Kidney (tissue), 14 donors: ENCODE data around the gene HEPH. TPM values are rescaled to one million over a fixed set of nuclear protein-coding genes. Genes with fewer than 3 reads are reported as not detected.
"Not testable (repeated sequence)": the region's sequence is repeated elsewhere in the genome, so short reads cannot be mapped to it uniquely, and the experiment has no call there.

Source experiments
- DNase-seq, 5 donors: peaks; one replicate each; pipeline ENCODE4 v3.0.0-alpha.2; 2013 to 2020
- FAIRE-seq: peaks from 2 replicates; lab custom pipeline; 2012; peaks lifted over from hg19 to GRCh38; lab: Jason Lieb, UNC
- H3K27ac ChIP-seq, 2 donors: one replicate each; pipeline ENCODE4 v1.7.0; 2013; ENCODE audit warnings: low read depth in 2 of 2, low read length in 2 of 2, inconsistent platforms in 1 of 2
- H3K27me3 ChIP-seq: one replicate; pipeline ENCODE4 v1.7.1; 2013; ENCODE audit warnings: low read length, inconsistent platforms; ENCODE audit not compliant: control insufficient read depth, insufficient read depth
- H3K36me3 ChIP-seq, 3 donors: one replicate each; pipeline versions ENCODE4 v1.7.0 to v1.7.1; 2013; ENCODE audit warnings: low read length in 3 of 3, control low read depth in 1 of 3, inconsistent platforms in 1 of 3; ENCODE audit not compliant: insufficient read depth in 3 of 3, control insufficient read depth in 2 of 3
- H3K4me1 ChIP-seq, 3 donors: one replicate each; pipeline versions ENCODE4 v1.7.0 to v1.7.1; 2013; ENCODE audit warnings: low read length in 3 of 3, inconsistent platforms in 1 of 3, low read depth in 1 of 3; ENCODE audit not compliant: control insufficient read depth in 2 of 3, insufficient read depth in 2 of 3
- H3K4me3 ChIP-seq, 3 donors: one replicate each; pipeline versions ENCODE4 v1.7.0 to v1.8.1; 2013; ENCODE audit warnings: low read length in 3 of 3, control low read depth in 1 of 3, inconsistent platforms in 1 of 3
- H3K9ac ChIP-seq, 3 donors: one replicate each; pipeline versions ENCODE4 v1.7.0 to v1.7.1; 2013; ENCODE audit warnings: low read length in 3 of 3, control low read depth in 1 of 3, inconsistent platforms in 1 of 3
- H3K9me3 ChIP-seq, 3 donors: one replicate each; pipeline versions ENCODE4 v1.7.0 to v1.7.1; 2013; ENCODE audit warnings: low read length in 3 of 3, control low read depth in 1 of 3, inconsistent platforms in 1 of 3; ENCODE audit not compliant: control insufficient read depth in 2 of 3, insufficient read depth in 1 of 3
- intact Hi-C: fragments of 100-400 bp; cut with DNase I; formaldehyde crosslinking; loops from one replicate; pipeline ENCODE4 v1.11.1; 2022
- polyA plus RNA-seq: library from polyadenylated mRNA; stranded (reverse); fragments of 350-450 nt; fragmentation: Illumina TruSeq; extraction: RNeasy Lipid Tissue Mini Kit (QIAGEN cat#74804); gene quantifications from one replicate; pipeline ENCODE4 v1.2.3, GENCODE V29; 2014; ENCODE audit warnings: low read depth, low replicate concordance; ENCODE audit not compliant: insufficient read depth
- total RNA-seq: library from RNA; stranded (reverse); fragmentation: NEBNext Ultra II Directional; extraction: Animal tissue kit (Norgen Biotek cat#: 25700); gene quantifications from one replicate; pipeline ENCODE4 v1.2.1, GENCODE V29; 2021
- TF ChIP-seq, protein P1 (sequence below): IDR thresholded peaks from 3 replicates; pipeline ENCODE4 v1.5.1; 2012; ENCODE audit warnings: mild to moderate bottlenecking, moderate library complexity, borderline replicate concordance; ENCODE audit not compliant: insufficient read depth; ENCODE audit errors: extremely low read depth
- donor health status: control.
- donor health status: control.
- donor health status: control.
- donor health status: control.
- donor health status: control.
- donor health status: DM: yes; HTN: yes; CAD: no.
- donor health status: Normal renal cell carcinoma (clear cell type).

The HEPH gene
- total and polyA plus RNA-seq, 2 donors from 2014 or later = 6.2 to 14.4 TPM

DNA sequence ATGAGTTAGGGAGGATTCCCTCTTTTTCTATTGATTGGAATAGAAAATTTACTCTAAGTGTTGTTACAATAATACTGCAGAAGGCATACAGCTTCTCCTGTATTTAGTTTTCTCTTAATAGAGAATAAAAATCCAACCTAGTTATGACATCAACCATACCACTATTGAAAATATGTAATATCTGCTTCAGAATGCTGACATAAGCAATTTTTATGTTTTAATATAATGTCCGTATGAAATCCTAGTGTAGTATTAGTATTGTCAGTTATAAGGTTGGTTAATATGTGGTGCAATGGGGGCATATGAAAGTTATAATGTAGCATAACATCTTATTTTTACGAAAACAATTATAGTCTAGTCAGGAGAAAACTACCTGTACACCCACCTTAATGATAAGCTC, 68.2 kb downstream of the HEPH start:
- no peak for DNase-seq

DNA sequence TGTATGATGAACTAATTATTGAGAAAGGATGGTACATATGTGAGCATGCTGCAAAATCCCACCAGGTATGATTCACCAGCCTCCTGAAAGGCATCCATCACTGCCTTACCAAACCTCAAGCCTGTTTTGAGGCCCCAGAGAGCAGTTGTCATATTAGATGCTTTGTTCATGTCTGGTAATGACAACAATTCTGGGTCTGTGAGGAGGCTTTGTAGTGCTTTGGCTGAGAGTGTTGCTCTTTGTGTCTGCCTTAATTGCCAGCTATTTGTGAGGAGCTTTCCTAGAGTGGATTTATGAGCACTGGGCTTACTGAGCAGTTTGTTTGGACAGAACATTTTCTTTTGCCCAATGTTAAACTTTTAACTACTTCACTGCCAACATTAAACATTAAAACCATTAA, 69.2 kb downstream of the HEPH start:
- intact Hi-C loops = no loop called here
- no peak for DNase-seq
- TF ChIP-seq, protein P1, sequence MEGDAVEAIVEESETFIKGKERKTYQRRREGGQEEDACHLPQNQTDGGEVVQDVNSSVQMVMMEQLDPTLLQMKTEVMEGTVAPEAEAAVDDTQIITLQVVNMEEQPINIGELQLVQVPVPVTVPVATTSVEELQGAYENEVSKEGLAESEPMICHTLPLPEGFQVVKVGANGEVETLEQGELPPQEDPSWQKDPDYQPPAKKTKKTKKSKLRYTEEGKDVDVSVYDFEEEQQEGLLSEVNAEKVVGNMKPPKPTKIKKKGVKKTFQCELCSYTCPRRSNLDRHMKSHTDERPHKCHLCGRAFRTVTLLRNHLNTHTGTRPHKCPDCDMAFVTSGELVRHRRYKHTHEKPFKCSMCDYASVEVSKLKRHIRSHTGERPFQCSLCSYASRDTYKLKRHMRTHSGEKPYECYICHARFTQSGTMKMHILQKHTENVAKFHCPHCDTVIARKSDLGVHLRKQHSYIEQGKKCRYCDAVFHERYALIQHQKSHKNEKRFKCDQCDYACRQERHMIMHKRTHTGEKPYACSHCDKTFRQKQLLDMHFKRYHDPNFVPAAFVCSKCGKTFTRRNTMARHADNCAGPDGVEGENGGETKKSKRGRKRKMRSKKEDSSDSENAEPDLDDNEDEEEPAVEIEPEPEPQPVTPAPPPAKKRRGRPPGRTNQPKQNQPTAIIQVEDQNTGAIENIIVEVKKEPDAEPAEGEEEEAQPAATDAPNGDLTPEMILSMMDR = no peak
- H3K36me3 ChIP-seq = no peaks in the 10 kb centered on the region
- no peak overlapping the region for H3K9ac ChIP-seq
- no peak overlapping the region for H3K27ac ChIP-seq
- H3K27me3 ChIP-seq = no peaks in the 10 kb centered on the region
- H3K9me3 ChIP-seq = no peaks in the 10 kb centered on the region
- no peaks in the 10 kb centered on the region for H3K4me1 ChIP-seq
- FAIRE-seq = no peak
- H3K4me3 ChIP-seq = no peak overlapping the region

More for the DNA sequence above, 68.2 kb downstream of the HEPH start:
- no peak overlapping the region for H3K27ac ChIP-seq
- FAIRE-seq = no peak
- no peak overlapping the region for H3K9ac ChIP-seq
- H3K36me3 ChIP-seq = no peaks in the 10 kb centered on the region
- peaks cover 0 to 2% (median 0%) of the 10 kb centered on the region in 3 donors for H3K9me3 ChIP-seq
- TF ChIP-seq, protein P1 = no peak
- no peak overlapping the region for H3K4me3 ChIP-seq
- no peaks in the 10 kb centered on the region for H3K27me3 ChIP-seq
- H3K4me1 ChIP-seq = no peaks in the 10 kb centered on the region
- intact Hi-C loops = no loop called here

DNA sequence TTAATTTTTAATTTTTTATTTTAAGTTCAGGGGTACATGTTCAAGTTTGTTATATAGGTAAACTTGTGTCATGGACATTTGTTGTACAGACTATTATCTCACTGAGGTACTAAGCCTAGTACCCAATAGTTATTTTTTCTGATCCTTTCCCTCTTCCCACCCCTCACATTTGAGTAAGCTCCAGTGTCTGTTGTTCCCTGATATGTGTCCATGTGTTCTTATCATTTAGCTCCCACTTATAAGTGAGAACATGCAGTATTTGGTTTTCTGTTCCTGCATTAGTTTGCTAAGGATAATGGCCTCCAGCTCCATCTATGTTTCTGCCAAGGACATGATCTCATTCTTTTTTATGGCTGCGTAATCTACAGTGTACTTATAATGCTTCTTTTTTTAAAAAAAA, 69.9 kb downstream of the HEPH start:
- H3K4me3 ChIP-seq, H3K27me3 ChIP-seq, H3K4me1 ChIP-seq, intact Hi-C loops, H3K9me3 ChIP-seq, FAIRE-seq, H3K9ac ChIP-seq, DNase-seq, H3K27ac ChIP-seq, H3K36me3 ChIP-seq: not testable (repeated sequence)

DNA sequence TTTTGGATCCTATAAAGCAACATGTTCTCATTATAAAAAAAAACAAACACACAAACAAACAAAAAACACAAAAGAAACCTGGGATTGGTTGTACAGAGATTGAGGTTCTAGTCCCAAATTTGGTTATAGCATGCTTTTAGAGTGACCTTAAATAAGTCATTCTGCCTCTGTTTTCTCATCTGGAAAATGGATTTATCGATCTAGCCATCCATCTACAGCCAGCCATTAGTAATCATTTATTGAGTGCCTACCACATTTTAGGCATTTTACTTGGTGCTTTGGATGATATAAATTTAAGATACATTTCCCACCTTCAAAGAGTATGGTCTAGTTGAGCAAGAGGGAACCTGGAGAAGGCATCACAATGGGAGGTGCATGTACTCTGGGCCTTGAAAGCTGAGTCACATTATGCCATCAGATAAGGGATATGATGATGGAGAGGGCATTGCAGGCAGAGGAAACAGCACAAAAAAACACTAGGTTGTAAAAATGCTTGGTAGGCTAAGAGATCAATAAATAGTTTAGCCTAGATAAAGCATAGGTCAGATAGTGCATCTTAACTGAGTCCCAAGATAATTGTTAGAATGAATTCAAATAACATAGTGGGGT, 91.4 kb downstream of the HEPH start:
- Histone ChIP-seq H3K36me3 (no peaks in the 10 kb centered on the region), H3K4me3 (no peak overlapping the region), H3K27ac (no peak overlapping the region), H3K4me1 (no peaks in the 10 kb centered on the region), H3K27me3 (no peaks in the 10 kb centered on the region), H3K9ac (no peak overlapping the region), H3K9me3 (no peaks in the 10 kb centered on the region)
- DNase-seq (no peak), FAIRE-seq (no peak)
- intact Hi-C loops = no loop called here
- TF ChIP-seq, protein P1 = no peak
